ENCODE data around the gene CEP19.

CEP19 gene

DNA sequence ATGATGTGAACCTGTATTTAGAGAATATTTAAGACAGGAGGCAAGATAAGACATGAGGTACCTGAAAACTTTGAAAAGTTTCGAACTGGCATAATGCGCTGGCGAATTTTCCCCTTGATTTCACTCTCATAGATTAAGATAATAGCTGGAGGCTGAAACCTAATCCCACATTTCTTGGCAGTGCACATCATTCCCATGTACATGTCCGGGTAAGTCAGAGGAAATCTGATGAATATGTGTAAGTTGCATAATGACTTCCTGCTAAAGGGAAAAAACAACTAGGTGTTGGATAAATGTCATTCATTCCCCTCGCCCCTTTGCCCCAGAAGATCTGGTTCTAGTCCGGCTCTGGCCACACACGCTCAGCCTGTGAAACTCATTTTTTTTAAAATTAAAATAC, 3.6 kb downstream of the CEP19 start:
- DNase-seq = no peak

DNA sequence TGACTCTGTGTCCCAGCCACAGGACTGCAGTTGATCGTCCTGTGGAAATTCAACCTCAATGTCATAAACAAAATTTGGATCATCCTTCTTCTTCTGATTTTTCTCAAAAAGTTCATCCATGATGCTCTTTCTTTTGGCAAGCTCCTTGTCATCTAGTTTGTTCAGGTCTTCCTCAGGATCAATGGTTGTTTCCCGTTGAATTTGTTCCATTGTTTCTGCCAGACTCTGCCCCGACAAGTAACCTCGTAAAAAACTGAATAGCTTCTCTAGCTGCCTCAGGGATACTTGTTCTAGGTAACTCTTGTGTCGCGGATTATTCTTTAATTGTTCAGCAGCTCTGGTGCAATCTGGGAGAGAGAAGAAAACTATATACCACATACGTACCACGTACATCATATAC, 4.5 kb downstream of the CEP19 start:
- DNase-seq = no peak

- DNase-seq = no peak
Measured at GRCh38 chr3:196706731-196707130, 5.3 kb downstream of the CEP19 start.

GRCh38 chr3:196706327-196706726, 5.7 kb downstream of the CEP19 start:
- no peak for DNase-seq

DNA sequence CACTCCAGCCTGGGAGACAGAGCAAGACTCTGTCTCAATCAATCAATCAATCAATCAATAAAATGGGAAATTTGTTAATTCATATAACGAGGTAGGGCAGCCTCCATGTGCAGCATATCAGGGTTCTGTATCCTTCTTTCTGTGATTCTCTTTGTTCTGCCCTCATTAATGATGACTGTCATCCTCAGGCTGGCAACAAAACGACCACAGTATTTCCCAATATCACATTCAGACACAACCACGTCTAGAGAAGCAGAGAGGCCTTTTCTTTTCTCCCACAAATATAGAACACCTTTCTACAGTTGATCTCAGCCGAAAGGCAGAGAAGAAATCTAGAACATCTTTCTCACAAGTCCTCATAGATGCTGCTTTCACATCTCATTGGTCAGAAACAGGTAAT, 11.2 kb downstream of the CEP19 start:
- DNase-seq = no peak

- DNase-seq = no peak
Measured at GRCh38 chr3:196699749-196700148, 12.3 kb downstream of the CEP19 start.

DNA sequence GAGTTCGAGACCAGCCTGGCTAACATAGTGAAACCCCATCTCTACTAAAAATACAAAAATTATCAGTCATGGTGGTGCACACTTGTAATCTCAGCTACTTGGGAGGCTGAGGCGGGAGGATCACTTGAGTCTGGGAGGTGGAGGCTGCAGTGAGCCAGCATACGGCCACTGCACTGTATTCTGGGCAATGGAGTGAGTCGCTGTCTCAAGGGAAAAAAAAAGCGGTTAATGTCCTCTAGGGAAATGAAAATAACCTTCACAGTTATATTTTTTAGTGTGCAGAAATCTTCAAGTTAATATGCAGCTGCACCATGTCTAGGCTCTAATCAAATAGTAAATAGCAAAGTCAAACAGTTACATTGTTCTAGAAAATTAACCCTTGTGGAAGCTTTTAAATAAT, 14.8 kb downstream of the CEP19 start:
- no peak for DNase-seq

GRCh38 chr3:196695849-196696226, 16.2 kb downstream of the CEP19 start:
- DNase-seq = no peak

- DNase-seq = no peak
Measured at GRCh38 chr3:196694941-196695848, 16.9 kb downstream of the CEP19 start.

DNA sequence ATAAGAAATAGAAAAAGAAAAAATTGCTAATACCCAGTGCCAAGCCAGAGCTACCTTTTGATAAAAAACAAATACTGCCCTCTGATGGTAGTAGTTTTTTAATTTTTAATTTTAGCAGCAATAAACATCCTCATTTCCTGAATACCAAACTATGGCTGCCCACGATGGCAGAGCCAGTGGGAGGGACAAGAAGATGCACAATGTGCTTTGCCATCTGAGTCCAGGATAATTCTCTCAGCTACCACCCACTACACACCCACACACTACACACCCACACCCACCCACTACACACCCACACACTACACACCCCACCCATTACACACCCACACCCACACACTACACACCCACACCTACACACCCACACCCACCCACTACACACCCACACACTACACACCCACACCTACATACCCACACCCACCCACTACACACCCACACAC, 17.8 kb downstream of the CEP19 start:
- DNase-seq = peak; percentile 49

DNA sequence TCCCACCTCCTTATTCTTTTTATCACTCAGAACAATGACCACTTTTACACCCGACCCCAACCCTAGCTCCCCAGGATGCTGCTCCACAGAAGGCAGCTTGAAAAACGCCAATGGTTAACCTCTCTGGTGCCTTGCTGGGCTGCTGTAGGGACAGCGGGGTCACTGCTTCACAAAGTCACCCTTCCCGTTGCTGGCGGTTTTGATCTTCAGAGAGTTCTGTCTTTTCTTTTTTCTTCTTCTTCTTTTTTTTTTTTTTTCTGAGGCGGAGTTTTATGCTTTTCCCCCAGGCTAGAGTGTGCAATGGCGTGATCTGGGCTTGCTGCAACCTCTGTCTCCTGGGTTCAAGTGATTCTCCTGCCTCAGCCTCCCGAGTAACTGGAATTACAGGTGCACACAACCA, 20.7 kb downstream of the CEP19 start:
- DNase-seq = no peak

DNA sequence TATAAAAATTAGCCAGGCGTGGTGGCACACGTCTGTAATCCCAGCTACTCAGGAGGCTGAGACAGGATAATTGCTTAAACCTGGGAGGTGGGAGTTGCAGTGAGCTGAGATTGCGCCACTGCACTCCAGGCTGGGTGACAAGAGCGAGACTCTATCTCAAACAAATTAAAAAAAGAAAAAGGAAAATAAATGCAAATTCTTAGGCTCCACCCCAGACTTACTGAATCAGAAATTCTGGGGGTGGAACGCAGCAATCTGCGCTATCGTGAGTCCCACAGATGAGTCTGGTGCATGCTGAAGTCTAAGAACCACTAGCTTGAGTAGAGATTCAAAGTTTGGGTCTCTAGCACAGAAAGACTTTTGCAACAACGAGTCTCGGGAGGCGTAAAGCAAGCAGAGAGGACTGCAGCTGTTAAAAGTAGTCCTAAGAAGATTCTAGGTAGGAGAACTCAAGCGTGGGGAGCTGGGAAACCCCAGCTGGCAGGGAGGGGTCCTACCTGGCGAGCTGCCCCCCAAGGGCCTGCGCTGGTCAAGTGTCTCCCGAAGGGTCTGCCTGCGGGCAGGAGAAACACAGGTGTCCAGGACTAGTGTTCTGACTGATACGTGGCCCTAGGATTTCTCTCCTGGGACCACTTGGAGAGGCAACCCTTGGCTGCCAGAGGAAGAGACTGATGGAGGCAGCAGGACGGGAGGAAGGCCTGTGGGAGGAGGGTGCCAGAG, 21.9 kb downstream of the CEP19 start:
- no peak for DNase-seq

DNA sequence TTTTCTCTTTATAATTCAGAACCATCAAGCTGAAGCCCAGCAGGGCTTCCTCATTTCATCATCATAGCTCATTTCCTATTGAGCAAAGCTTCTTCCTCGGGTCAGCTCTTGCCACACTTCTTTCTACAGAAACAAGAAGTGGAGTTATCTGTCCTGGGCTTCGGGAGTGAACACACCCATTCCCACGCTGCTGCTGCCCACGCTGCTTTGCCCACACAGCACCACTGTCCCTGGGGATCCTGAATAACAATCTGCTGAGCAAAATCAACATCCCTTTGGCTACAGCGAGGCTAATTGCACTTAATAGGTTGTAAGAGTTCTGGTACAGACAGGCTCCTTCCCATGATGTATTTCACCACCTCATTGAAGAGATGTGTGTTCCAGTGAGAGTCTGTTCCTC, 23.7 kb downstream of the CEP19 start:
- peak; percentile 74 for DNase-seq

DNA sequence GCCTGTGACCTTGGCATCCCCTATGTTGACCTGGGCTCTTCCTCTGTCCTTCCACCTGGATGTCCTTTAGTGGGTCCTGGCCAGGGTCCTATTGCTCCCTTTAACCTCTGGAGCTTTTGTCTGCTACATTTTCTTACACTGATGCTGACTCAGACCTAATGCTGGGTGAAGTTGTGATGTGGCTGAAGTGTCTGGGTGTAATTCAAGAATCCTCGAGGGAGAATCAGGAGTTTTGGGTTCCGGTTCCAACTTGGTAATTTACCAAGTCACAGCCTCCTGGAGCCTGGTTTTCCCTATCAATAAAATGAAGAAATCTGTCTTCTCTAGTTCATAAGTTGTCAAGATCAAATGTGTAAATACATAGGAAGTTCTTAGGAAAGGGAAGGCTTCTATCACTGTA, 25.6 kb downstream of the CEP19 start:
- no peak for DNase-seq

DNA sequence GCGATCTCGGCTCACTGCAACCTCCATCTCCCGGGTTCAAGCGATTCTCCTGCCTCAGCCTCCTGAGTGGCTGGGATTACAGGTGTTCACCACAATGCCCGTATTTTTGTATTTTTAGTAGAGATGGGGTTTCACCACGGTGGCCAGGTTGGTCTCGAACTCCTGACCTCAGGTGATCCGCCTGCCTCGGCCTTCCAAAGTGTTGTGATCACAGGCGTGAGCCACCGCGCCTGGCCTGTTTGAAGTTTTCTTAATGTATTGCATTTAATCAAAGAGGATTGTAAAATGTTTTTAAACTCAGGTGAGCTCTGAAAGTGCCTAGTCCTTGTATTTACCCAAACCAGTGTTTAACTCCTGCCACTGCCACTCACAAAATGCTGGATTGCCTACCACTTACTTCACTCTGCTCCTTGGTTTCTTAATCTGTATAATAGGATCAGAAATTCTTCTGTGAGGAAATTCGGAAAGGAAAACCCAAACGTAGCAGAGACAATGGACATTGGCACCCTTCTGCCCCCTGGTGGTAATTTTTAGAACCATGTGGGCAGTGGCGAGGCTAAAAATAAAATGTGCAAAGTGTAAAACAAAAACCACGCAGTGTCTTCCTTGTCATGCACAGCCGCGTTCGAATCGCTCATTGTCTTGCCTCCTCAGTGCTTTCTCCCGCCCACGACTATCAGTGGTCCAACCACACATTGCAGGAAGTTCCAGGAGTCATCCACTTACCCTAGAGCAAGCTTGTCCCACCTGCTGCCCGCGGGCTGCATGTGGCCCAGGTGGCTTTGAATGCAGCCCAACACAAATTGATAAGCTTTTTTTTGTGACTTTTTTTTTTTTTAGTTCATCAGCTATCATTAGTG, 27.3 kb downstream of the CEP19 start:
- DNase-seq = peak; percentile 87

DNA sequence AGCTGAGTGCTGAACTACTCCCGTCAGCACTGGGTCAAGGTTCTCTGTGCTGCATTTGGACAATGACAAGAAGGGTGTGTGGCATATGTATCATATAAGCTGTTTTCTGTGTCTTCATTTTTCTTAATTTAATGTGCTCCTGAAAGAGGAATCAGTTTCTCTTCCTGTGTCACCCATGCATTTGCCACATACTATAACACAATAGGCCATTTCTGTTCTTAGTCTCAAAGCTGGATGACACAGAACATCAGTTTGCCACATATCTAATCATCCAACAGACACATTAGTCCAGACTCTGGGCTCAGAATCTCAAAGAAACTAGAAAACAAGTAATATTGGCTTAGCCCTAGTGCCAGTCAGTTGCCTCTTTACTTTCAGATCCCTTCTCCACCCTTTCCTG, 34.1 kb downstream of the CEP19 start:
- DNase-seq = no peak

DNA sequence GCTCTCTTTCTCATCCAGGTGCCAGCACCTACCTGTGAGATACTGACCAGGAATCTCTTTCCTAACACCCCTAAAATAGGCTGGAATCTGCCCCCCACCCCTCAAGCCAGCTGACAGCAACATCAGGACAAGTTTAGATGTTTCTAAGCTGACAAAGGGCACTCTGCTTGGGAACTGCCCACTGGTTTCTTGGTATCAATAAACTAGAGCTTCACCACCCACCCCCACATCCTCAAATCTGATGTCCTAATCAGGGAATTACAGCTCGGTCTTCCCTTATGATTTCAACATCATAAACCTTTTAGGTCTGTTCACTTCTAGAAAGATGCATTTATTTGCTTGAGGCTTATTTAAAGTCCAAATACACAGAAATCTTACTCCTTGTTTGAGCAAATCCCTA, 34.7 kb downstream of the CEP19 start:
- no peak for DNase-seq

GRCh38 chr3:196673632-196674031, 38.4 kb downstream of the CEP19 start:
- DNase-seq = no peak

DNA sequence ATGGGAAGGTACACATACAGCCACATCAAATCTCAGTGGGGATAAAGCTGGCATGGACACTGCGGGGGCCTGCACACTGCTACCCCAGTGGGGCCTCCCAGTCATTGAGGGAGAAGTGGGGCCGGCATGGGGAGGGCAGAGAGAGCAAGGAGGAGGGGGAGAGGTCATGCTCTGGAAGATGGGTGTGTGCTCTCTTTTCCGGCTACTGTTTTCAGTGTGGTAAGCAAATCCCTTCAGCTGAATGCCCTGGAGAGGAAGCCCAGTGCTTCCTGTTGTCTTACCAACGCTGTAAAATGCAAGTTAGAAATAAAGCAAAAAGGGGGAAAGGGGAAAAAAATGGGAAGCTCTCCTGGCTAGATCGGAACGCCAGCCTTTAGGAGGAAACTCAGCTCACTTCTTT, 41.7 kb downstream of the CEP19 start:
- DNase-seq = no peak

GRCh38 chr3:196667056-196667825, 44.8 kb downstream of the CEP19 start:
- no peak for DNase-seq

- no peak for DNase-seq
Measured at GRCh38 chr3:196666001-196666867, 45.8 kb downstream of the CEP19 start.
